NCI-H748 (cell line): Measurements from ENCODE around the gene LRP5.
"Not testable (repeated sequence)": the region's sequence is repeated elsewhere in the genome, so short reads cannot be mapped to it uniquely, and the experiment has no call there.

ENCODE experiments used
- DNase-seq: peaks from one replicate; lab custom pipeline; 2025; ENCODE audit not compliant: unreplicated experiment; lab: John Stamatoyannopoulos, UW

The LRP5 gene

GRCh38 chr11:68460741-68461574 is 148.6 kb downstream of the LRP5 start, which contains the start of gene PPP6R3:
TSS of gene PPP6R3 (plus strand) at chr11:68460752. CDS start at chr11:68537665, 76,913 bp downstream.
- peak; percentile 56 for DNase-seq

- no peak for DNase-seq
Measured at GRCh38 chr11:68461575-68461917, 149.2 kb downstream of the LRP5 start.

- DNase-seq, result no peak
Measured at GRCh38 chr11:68463714-68464113, 151.3 kb downstream of the LRP5 start.

- DNase-seq, result no peak
Measured at GRCh38 chr11:68467201-68467834, 154.9 kb downstream of the LRP5 start.

- peak; percentile 77 for DNase-seq
Measured at GRCh38 chr11:68468217-68468828, 155.9 kb downstream of the LRP5 start.

GRCh38 chr11:68469122-68469521 is 156.7 kb downstream of the LRP5 start:
- DNase-seq, result no peak

- no peak for DNase-seq
Measured at GRCh38 chr11:68469642-68470041, 157.3 kb downstream of the LRP5 start.

GRCh38 chr11:68470304-68470811 is 158.0 kb downstream of the LRP5 start:
- no peak for DNase-seq

- DNase-seq, result no peak
Measured at GRCh38 chr11:68471360-68472340, 159.3 kb downstream of the LRP5 start.

GRCh38 chr11:68472778-68473177 is 160.4 kb downstream of the LRP5 start:
- DNase-seq, result no peak

GRCh38 chr11:68473693-68474092 is 161.3 kb downstream of the LRP5 start:
- DNase-seq, result no peak

GRCh38 chr11:68475626-68476025 is 163.2 kb downstream of the LRP5 start:
- DNase-seq, result not testable (repeated sequence)

- no peak for DNase-seq
Measured at GRCh38 chr11:68479390-68479789, 167.0 kb downstream of the LRP5 start.

- DNase-seq, result no peak
Measured at GRCh38 chr11:68480193-68480592, 167.8 kb downstream of the LRP5 start.

- no peak for DNase-seq
Measured at GRCh38 chr11:68480852-68481510, 168.6 kb downstream of the LRP5 start.

- DNase-seq, result no peak
Measured at GRCh38 chr11:68481579-68482240, 169.3 kb downstream of the LRP5 start.

- no peak for DNase-seq
Measured at GRCh38 chr11:68488623-68489022, 176.2 kb downstream of the LRP5 start.

GRCh38 chr11:68495220-68495729 is 182.9 kb downstream of the LRP5 start:
- DNase-seq, result no peak

- no peak for DNase-seq
Measured at GRCh38 chr11:68495872-68496271, 183.5 kb downstream of the LRP5 start.
